Thoracic aorta (tissue), 2 donors: Measurements from ENCODE around the gene SLC36A1. TPM values are rescaled to one million over a fixed set of nuclear protein-coding genes. Genes with fewer than 3 reads are reported as not detected.

Experiments used
- ATAC-seq: fragments of 150-250 bp; one replicate; pipeline ENCODE4 v1.8.0; 2017; ENCODE audit warnings: low read depth; ENCODE audit not compliant: insufficient number of reproducible peaks, low FRiP score
- DNase-seq: peaks from one replicate; pipeline ENCODE4 v3.0.0-alpha.2; 2020; ENCODE audit warnings: low spot score
- H3K27ac ChIP-seq, 2 donors: fragments of 200-600 bp; sonication (generic); 1 replicate in 1 of 2; 2 replicates in 1 of 2; pipeline ENCODE4 v1.5.1; 2016; ENCODE audit warnings: mild to moderate bottlenecking in 2 of 2, moderate library complexity in 2 of 2
- H3K27me3 ChIP-seq: fragments of 200-600 bp; sonication (generic); replicated peaks from 2 replicates; pipeline ENCODE4 v1.6.0; 2016; ENCODE audit warnings: mild to moderate bottlenecking; ENCODE audit not compliant: insufficient read depth
- H3K36me3 ChIP-seq: fragments of 200-600 bp; sonication (generic); one replicate; pipeline ENCODE4 v1.5.1; 2016
- H3K4me1 ChIP-seq, 2 donors: fragments of 200-600 bp; sonication (generic); 1 replicate in 1 of 2; 2 replicates in 1 of 2; pipeline versions ENCODE4 v1.5.1 to v1.6.0; 2016; ENCODE audit warnings: low read depth in 2 of 2, mild to moderate bottlenecking in 1 of 2; ENCODE audit not compliant: control insufficient read depth in 1 of 2
- H3K4me3 ChIP-seq: fragments of 200-600 bp; sonication (generic); 2 replicates; pipeline ENCODE4 v1.5.1; 2016; ENCODE audit warnings: mild to moderate bottlenecking
- H3K9me3 ChIP-seq: fragments of 200-600 bp; sonication (generic); 2 replicates; pipeline ENCODE4 v1.5.1; 2016
- total RNA-seq, 2 donors: library from RNA; depleted of rRNA; stranded (reverse); fragments of >200 nt; gene quantifications; one replicate each; pipeline versions ENCODE4 v1.1.0 to v1.2.3, GENCODE V29; 2016
- TF ChIP-seq, protein P1 (sequence below): fragments of 200-600 bp; sonication (generic); IDR thresholded peaks from one replicate; pipeline ENCODE4 v1.5.1; 2019; ENCODE audit warnings: antibody characterized with exemption

SLC36A1 gene
- total RNA-seq, 2 donors from 2014 or later: 16.0 to 26.5 TPM

DNA sequence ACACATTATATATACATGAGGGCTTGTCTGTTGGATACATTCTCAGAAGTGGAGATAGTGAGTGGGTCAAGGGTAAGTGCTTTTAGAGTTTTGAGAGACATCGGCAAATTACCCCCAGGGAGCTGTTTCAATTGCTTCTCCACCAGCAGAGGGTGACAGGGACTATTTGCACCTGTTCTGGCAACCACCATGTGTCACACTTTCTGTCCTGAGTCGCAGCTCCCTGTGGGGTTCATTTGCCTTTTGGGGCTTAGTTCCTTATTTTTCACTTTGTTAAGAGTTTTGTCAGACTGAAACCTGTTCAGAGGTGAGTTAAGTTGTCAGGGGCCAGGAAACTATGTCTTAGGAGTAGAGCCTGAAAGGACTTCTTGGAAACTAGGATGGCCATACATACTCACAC lies 20.1 kb upstream of the SLC36A1 start:
- Histone ChIP-seq H3K4me1 (no peaks in the 10 kb centered on the region), H3K4me3 (no peak overlapping the region), H3K27me3 (no peaks in the 10 kb centered on the region), H3K27ac (no peak overlapping the region), H3K9me3 (no peaks in the 10 kb centered on the region), H3K36me3 (no peaks in the 10 kb centered on the region)
- ATAC-seq: no peak
- TF ChIP-seq, protein P1, sequence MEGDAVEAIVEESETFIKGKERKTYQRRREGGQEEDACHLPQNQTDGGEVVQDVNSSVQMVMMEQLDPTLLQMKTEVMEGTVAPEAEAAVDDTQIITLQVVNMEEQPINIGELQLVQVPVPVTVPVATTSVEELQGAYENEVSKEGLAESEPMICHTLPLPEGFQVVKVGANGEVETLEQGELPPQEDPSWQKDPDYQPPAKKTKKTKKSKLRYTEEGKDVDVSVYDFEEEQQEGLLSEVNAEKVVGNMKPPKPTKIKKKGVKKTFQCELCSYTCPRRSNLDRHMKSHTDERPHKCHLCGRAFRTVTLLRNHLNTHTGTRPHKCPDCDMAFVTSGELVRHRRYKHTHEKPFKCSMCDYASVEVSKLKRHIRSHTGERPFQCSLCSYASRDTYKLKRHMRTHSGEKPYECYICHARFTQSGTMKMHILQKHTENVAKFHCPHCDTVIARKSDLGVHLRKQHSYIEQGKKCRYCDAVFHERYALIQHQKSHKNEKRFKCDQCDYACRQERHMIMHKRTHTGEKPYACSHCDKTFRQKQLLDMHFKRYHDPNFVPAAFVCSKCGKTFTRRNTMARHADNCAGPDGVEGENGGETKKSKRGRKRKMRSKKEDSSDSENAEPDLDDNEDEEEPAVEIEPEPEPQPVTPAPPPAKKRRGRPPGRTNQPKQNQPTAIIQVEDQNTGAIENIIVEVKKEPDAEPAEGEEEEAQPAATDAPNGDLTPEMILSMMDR: no peak
- DNase-seq: no peak

DNA sequence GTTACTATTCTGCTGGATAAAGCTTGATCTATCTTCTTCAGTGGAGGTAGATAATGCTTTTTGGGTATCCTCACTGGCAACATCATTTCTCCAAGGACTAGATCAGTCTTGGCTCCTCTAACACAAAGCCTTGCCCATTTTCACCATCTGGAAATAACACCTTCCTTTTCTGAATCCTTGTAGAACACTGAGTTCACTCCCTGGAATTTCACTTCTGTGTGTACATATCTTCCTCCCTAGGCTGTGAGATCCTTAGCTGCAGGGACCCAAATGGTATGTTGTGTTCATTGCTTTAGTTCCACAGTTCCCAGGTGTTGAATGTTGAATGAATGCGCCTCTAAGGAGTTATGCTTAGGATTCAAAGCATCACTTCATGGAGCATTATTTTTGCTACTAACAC lies 16.7 kb upstream of the SLC36A1 start:
- no peaks in the 10 kb centered on the region for H3K4me1 ChIP-seq
- no peak overlapping the region for H3K4me3 ChIP-seq
- TF ChIP-seq, protein P1: no peak
- no peaks in the 10 kb centered on the region for H3K9me3 ChIP-seq
- DNase-seq (no peak), ATAC-seq (no peak)
- no peaks in the 10 kb centered on the region for H3K27me3 ChIP-seq
- H3K27ac ChIP-seq: no peak overlapping the region
- H3K36me3 ChIP-seq: no peaks in the 10 kb centered on the region

DNA sequence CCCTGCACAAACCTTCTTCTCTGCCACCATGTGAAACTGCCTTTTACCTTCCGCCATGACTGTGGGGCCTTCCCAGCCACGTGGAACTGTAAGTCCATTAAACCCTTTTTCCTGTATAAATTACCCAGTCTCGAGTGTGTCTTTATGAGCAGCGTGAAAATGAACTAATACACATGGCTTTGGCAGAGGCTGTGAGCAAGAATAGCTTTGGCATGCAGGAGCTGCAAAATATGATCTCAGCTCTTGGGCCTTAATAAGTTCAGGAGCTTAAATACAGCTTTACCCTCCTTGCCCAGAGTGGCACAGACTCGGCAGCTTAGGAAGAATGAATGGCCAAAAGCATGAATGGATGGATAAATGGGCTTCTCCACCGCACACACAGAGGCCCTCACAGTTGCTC lies 15.7 kb upstream of the SLC36A1 start:
- Histone ChIP-seq H3K27ac (no peak overlapping the region), H3K9me3 (no peaks in the 10 kb centered on the region), H3K4me1 (no peaks in the 10 kb centered on the region), H3K4me3 (no peak overlapping the region), H3K36me3 (no peaks in the 10 kb centered on the region), H3K27me3 (no peaks in the 10 kb centered on the region)
- ATAC-seq (no peak), DNase-seq (no peak)
- TF ChIP-seq, protein P1: no peak

DNA sequence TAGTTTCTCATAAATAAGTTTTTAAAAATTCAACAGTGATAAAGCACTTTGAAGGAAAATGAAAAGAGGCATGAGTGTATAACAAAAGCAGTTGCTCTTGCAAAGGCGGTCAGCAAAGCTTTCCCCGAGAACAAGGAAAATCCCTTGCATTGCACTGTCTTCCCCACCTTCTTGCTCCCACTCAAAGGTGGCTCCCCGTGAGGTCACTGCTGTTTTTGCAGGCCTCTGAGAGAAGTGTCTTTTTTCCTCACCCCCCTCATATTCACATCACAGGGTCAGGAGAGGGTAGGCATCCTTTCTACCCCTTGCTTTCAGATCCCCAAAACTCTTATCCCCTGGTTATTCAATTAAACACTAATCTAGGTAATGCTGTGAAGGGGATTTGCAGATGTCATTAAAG lies 15.2 kb upstream of the SLC36A1 start:
- ATAC-seq (no peak), DNase-seq (no peak)
- Histone ChIP-seq H3K4me1 (no peaks in the 10 kb centered on the region), H3K9me3 (no peaks in the 10 kb centered on the region), H3K27me3 (no peaks in the 10 kb centered on the region), H3K4me3 (no peak overlapping the region), H3K27ac (no peak overlapping the region), H3K36me3 (no peaks in the 10 kb centered on the region)
- TF ChIP-seq, protein P1: no peak

DNA sequence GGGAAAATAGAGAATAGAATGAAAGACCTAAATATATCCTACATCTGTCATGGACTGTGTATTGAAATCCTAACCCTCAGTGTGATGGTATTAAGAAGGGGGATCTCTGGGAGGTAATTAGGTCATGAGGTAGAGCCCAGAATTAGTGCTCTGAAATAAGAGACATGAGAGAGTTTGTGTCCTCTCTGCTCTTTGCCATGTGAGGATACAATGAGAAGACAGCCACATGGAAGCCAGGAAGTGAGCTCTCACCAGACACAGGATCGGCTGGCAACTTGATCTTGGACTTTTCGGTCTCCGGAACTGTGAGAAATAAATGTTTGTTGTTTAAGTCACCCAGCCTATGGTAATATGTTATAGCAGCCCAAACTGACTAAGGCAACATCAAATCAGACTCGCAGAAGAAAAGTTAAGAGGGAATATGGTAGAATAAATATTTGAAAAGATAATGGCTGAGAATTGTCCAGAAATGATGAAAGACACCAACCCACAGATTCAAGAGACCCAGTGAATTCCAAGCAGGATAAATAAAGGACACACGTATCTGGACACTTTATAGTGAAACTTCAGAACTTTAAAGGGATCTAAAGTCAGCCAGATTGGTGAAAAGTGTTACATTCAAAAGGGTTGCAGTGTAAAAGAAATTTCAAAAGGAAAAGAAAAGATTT lies 12.7 kb upstream of the SLC36A1 start:
- Histone ChIP-seq H3K36me3 (no peaks in the 10 kb centered on the region), H3K4me1 (no peaks in the 10 kb centered on the region), H3K9me3 (no peaks in the 10 kb centered on the region), H3K27ac (no peak overlapping the region), H3K4me3 (no peak overlapping the region), H3K27me3 (no peaks in the 10 kb centered on the region)
- no peak for DNase-seq
- TF ChIP-seq, protein P1: no peak
- no peak for ATAC-seq
